ENCODE measurements around the gene SEMA7A.

GRCh38 chr15:74385733-74386132 lies 48.0 kb downstream of the SEMA7A start:
- TF ChIP-seq GATA2 (IDR thresholded peaks at IDR 0.05; ENCODE audit: low read depth, low read length) (no peak), GATA3 (IDR thresholded peaks at IDR 0.05; ENCODE audit: low read depth, low read length) (no peak)
